ENCODE measurements around the gene VASN.

The VASN gene

GRCh38 chr16:4347765-4348509 is 23.7 kb upstream of the VASN start:
- TF ChIP-seq CTCF (IDR thresholded peaks at IDR 0.05; ENCODE audit: borderline replicate concordance, extremely low read depth, low read length, poor library complexity, severe bottlenecking) (no peak), EZH2 (IDR thresholded peaks at IDR 0.05; ENCODE audit: borderline replicate concordance, low read depth, low read length, severe bottlenecking) (no peak)
- Histone ChIP-seq H3K9ac (ENCODE audit: low read depth, low read length) (no peak overlapping the region), H3K79me2 (ENCODE audit: insufficient read depth, low read length) (peaks cover 74% of the 10 kb centered on the region), H3K27ac (ENCODE audit: low read length) (no peak overlapping the region), H3K4me3 (ENCODE audit: low read depth in 1 of 2, low read length in 2 of 2) (no peak overlapping the region), H3K27me3 (ENCODE audit: insufficient read depth, low read length, poor library complexity) (no peaks in the 10 kb centered on the region), H4K20me1 (ENCODE audit: insufficient read depth, low read length) (peaks cover 52% of the 10 kb centered on the region), H3K36me3 (ENCODE audit: insufficient read depth, low read length) (peaks cover 35% of the 10 kb centered on the region), H3K4me1 (ENCODE audit: insufficient read depth, low read length) (peaks cover 34% of the 10 kb centered on the region), H3K4me2 (ENCODE audit: insufficient read depth, low read length) (no peak overlapping the region), H3K9me3 (ENCODE audit: insufficient read depth, low read length, severe bottlenecking) (no peaks in the 10 kb centered on the region), H2AFZ (ENCODE audit: low read depth, low read length) (no peak overlapping the region)
- DNase-seq = no peak
- no peak for ATAC-seq (ENCODE audit: insufficient read depth, low read depth)

GRCh38 chr16:4349332-4349731 is 22.3 kb upstream of the VASN start:
- Histone ChIP-seq H3K4me2 (ENCODE audit: insufficient read depth, low read length) (peak overlapping the region; percentile 97), H3K9me3 (ENCODE audit: insufficient read depth, low read length, severe bottlenecking) (no peaks in the 10 kb centered on the region), H3K27me3 (ENCODE audit: insufficient read depth, low read length, poor library complexity) (no peaks in the 10 kb centered on the region), H3K79me2 (ENCODE audit: insufficient read depth, low read length) (peaks cover 60% of the 10 kb centered on the region), H3K4me3 (ENCODE audit: low read depth in 1 of 2, low read length in 2 of 2) (peak overlapping the region in 1 of 2 experiments; percentile 100; a peak in 1 of 4 replicates), H3K36me3 (ENCODE audit: insufficient read depth, low read length) (peaks cover 26% of the 10 kb centered on the region), H2AFZ (ENCODE audit: low read depth, low read length) (no peak overlapping the region), H3K4me1 (ENCODE audit: insufficient read depth, low read length) (peaks cover 34% of the 10 kb centered on the region), H3K9ac (ENCODE audit: low read depth, low read length) (peak overlapping the region; percentile 99), H4K20me1 (ENCODE audit: insufficient read depth, low read length) (peaks cover 39% of the 10 kb centered on the region), H3K27ac (ENCODE audit: low read length) (no peak overlapping the region)
- DNase-seq = no peak
- ATAC-seq (ENCODE audit: insufficient read depth, low read depth) = no peak
- TF ChIP-seq CTCF (IDR thresholded peaks at IDR 0.05; ENCODE audit: borderline replicate concordance, extremely low read depth, low read length, poor library complexity, severe bottlenecking) (no peak), EZH2 (IDR thresholded peaks at IDR 0.05; ENCODE audit: borderline replicate concordance, low read depth, low read length, severe bottlenecking) (no peak)

GRCh38 chr16:4350365-4350786 is 21.3 kb upstream of the VASN start:
- peaks cover 38% of the 10 kb centered on the region for H4K20me1 ChIP-seq (ENCODE audit: insufficient read depth, low read length)
- H3K27ac ChIP-seq (ENCODE audit: low read length) = peak overlapping the region; percentile 93
- H2AFZ ChIP-seq (ENCODE audit: low read depth, low read length) = peak overlapping the region; percentile 99
- TF ChIP-seq CTCF (IDR thresholded peaks at IDR 0.05; ENCODE audit: borderline replicate concordance, extremely low read depth, low read length, poor library complexity, severe bottlenecking) (no peak), EZH2 (IDR thresholded peaks at IDR 0.05; ENCODE audit: borderline replicate concordance, low read depth, low read length, severe bottlenecking) (no peak)
- DNase-seq (no peak), ATAC-seq (ENCODE audit: insufficient read depth, low read depth) (peak; percentile 3; the same call in 1 of the 3 replicates)
- peaks cover 34% of the 10 kb centered on the region for H3K4me1 ChIP-seq (ENCODE audit: insufficient read depth, low read length)
- no peaks in the 10 kb centered on the region for H3K9me3 ChIP-seq (ENCODE audit: insufficient read depth, low read length, severe bottlenecking)
- peak overlapping the region; percentile 97 for H3K4me2 ChIP-seq (ENCODE audit: insufficient read depth, low read length)
- H3K4me3 ChIP-seq (ENCODE audit: low read depth in 1 of 2, low read length in 2 of 2) = peak overlapping the region; percentile 100
- peak overlapping the region; percentile 99 for H3K9ac ChIP-seq (ENCODE audit: low read depth, low read length)
- H3K79me2 ChIP-seq (ENCODE audit: insufficient read depth, low read length) = peaks cover 55% of the 10 kb centered on the region
- no peaks in the 10 kb centered on the region for H3K27me3 ChIP-seq (ENCODE audit: insufficient read depth, low read length, poor library complexity)
- peaks cover 35% of the 10 kb centered on the region for H3K36me3 ChIP-seq (ENCODE audit: insufficient read depth, low read length)

Data from DND-41 (cell line).